NCI-H460 (cell line): ENCODE measurements around the gene SAMM50. TPM values are rescaled to one million over a fixed set of nuclear protein-coding genes. Genes with fewer than 3 reads are reported as not detected.
A peak's percentile ranks its signal among the peaks of the same experiment; 100 is the strongest.

Source experiments
- DNase-seq: peaks from one replicate; pipeline ENCODE4 v3.0.0-alpha.2; 2016; ENCODE audit warnings: low read depth; ENCODE audit errors: extremely low read depth
- total RNA-seq: library from RNA; depleted of rRNA; stranded (reverse); fragments of >200 nt; shearing (Covaris generic); gene quantifications from 2 replicates; pipeline ENCODE4 v1.2.3, GENCODE V29; 2014

Gene SAMM50
- total RNA-seq, 1 experiment from 2014 or later: 33.8 TPM

- DNase-seq: peak; percentile 49
Measured at GRCh38 chr22:43945632-43946383, 9.4 kb upstream of the SAMM50 start.

GRCh38 chr22:43946384-43946667, 8.9 kb upstream of the SAMM50 start:
- DNase-seq: no peak

- DNase-seq: no peak
Measured at GRCh38 chr22:43948836-43949406, 6.3 kb upstream of the SAMM50 start.

GRCh38 chr22:43951391-43951790, 3.9 kb upstream of the SAMM50 start:
- DNase-seq: no peak

GRCh38 chr22:43951966-43952365, 3.3 kb upstream of the SAMM50 start:
- DNase-seq: no peak

DNA sequence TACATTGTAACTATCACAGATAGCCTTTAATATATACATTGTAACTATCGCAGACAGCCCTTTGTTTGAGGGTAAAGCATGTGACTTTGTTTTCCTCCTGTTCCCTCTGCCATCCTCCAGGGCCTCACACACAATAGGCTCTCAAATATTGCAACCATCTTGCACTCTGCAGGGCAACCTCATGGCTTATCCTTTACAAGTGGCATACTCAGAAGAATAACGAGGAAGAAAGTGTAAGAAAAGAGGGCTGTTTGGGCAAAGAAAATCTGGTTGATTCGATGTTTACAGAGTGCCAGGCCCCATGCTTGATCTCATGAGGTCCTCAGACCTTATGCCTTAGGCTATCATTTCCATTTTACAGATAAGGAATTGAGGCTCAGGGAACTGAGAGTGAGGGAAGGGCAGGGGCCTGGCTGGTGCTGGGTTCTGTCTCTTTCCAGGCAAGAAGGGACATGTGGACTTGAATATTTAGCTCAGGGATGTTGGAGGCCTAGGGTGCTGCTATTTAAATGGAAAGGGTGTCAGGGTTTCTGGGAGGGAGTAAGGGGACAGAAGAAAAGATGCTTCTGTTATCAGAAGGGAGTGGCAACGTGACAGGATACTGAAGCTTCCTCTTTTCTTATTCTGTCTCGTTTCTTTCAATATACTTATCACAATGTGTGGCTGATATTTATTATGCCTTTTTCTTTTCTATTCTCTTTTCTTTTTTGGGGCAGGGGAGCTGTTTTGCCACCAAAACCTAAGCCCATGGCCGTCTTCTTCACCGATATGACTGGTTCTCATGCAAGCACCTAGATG, 1.1 kb upstream of the SAMM50 start:
- DNase-seq: no peak

DNA sequence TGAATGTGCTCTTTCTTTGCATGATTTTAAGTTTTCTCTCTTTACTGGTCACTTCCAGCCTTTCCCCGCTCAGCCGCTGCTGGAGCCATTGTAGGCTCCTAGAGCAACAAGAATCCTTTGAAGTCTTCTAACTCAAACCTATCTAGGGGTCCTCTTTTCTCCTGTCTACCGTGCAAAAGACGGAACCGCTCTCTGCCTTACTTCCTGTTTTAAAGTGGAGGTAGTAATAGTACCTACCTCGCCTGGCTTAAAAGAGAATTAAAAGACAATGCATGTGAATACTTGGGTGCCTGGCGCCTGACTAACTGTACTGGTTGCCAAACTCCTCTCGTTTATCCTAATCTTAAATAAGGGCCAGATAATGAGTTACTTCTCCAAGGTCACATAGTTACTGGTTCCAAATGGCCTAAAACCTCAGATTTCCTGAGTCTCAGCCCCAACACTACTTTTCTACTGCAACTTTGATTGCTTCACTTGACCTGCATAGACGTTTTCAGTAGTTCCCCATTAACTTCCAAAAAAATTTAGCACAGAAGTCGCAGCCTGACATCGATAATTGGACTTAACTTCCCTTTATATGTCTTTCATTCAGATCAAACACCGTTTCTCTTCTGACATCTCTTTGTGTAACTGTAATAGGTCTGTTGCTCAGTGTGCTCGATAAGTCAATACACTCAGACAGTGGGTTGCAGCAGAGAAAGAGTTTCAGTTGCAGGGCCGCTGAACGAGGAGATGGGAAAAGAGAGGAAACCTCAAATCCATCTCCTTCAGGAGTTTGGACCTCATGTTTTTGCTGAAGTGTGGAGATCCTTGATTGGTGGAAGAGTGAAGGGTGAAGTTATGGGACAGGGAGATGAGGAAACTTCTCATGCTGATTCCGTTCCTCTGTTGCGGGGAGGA, 891 bp downstream of the SAMM50 start:
- no peak for DNase-seq

DNA sequence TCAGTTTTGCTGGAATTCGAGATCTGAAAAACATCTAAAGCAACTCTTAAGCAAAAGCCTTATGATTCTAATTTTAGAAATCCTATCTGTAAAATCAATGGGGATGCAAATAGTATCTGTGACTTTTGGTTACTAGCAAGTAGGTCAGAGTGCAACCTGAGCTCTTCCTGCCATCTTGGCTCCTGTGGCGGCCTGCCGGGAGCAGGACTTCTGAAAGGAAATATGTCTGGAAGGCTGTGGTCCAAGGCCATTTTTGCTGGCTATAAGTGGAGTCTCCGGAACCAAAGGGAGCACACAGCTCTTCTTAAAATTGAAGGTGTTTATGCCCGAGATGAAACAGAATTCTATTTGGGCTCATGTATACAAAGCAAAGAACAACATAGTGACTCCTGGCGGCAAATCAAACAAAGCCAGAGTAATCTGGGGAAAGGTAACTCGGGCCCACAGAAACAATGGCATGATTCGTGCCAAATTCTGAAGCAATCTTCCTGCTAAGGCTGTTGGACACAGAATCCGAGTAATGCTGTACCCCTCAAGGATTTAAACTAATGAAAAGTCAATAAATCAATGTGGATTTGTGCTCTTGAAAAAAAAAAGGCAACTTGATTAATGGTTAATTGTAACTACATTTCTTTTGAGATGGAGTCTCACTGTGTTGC, 1.7 kb downstream of the SAMM50 start:
- no peak for DNase-seq

- DNase-seq: no peak
Measured at GRCh38 chr22:43957871-43958270, 2.6 kb downstream of the SAMM50 start.

- no peak for DNase-seq
Measured at GRCh38 chr22:43964314-43964857, 9.1 kb downstream of the SAMM50 start.

DNA sequence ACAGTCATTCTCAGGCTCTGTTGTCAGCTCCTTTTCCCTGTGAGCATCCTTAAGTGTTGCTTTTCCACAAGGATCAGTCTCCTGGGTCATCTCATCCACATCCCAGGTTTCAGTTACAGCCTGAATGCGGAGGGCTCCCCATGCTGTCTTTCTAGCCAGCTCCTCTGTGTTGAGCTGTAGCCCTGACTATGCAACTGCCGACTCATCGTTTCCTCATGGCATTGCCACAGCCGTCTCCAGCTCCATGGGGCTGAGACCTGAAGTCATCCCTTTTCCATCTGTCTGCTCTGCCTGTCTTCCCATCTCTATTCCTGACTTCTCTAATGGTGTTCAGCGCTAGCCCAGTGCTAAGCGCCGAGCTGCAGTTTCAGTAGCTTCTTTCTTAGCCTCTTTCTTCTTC, 11.8 kb downstream of the SAMM50 start:
- no peak for DNase-seq

DNA sequence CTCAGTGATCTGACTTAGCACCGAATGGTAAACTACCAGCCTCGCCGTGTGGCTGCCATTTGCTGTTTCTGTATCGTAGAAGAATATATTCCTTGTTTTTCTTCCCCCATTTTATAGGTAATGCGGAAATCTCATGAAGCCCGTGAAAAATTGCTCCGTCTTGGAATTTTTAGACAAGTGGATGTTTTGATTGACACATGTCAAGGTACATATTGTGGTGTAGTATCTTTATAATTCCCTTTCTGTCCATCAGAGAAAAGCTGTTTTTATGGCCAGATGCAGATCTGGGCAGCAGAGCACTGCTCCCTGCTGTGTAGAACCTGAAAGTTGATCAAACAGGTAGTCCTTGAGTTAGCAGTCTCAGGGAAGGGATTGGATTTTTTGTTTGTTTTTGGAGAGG, 13.4 kb downstream of the SAMM50 start:
- no peak for DNase-seq

- DNase-seq: no peak
Measured at GRCh38 chr22:43969021-43969878, 14.0 kb downstream of the SAMM50 start.

- DNase-seq: no peak
Measured at GRCh38 chr22:43969989-43970755, 14.9 kb downstream of the SAMM50 start.

DNA sequence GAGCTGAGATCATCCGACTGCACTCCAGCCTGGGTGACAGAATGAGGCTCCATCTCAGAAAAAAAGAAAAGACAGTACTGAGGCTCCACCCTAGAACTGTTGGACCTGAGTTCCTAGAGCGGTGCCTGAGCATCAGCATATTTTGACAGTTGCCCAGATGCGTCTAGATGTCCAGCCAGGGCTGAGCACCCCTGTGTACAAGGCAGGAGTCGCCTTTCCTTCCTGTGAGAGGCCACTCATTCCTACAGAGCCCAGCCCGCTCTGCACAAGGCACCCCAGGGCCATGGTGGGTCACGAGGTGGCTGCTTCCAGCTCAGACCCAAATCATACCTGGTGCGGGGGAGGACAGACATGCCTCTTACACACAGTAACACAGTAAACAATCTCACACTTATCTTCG, 15.9 kb downstream of the SAMM50 start:
- DNase-seq: no peak

DNA sequence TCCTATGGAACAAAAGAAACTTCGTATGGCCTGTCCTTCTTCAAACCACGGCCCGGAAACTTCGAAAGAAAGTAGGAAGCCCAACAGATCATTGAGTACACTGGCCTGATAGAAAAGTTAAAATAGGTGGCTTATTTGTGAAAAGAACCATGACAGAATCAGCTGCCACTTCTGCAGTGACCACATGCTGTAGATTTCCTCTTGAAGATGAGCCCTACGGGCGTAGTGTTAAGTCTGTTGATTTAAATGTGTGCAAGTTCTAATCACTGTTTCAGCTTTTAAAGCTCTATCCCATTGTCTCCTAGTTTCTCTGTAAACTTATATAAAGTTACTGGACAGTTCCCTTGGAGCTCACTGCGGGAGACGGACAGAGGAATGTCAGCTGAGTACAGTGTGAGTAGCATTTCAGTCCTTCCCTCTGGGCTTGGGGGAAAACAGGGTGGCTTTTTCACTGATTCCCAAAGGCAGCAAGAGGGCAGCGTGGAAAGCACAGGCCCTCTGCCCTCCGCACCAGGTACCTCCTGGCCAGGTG, 17.8 kb downstream of the SAMM50 start:
- DNase-seq: no peak

- no peak for DNase-seq
Measured at GRCh38 chr22:43974028-43974545, 18.8 kb downstream of the SAMM50 start.

DNA sequence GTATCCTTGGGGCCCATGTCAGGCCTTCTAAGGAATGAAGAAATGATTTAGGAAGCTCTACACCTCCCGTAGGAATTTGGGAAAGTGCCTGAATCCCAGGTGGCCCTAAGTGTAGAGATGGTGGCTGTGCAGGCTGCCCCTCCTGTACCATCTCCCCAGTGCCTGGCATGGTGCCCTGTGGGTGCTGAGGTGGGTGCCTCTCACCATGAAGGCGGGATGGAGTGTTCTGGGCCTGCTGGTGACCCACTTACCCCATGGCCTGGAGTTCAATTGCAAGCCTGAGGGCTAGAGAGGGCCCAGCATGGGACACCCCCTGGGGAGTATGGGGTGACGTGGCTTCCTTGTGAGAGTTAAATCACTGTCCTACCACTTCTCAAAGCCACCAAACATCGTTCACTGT, 19.8 kb downstream of the SAMM50 start:
- no peak for DNase-seq
